HepG2 (cell line): ENCODE results near the gene MTA1. TPM values are rescaled to one million over a fixed set of nuclear protein-coding genes. Genes with fewer than 3 reads are reported as not detected.

ENCODE experiments used
- ARID4A ChIP-seq: sonication (generic); formaldehyde crosslinking; IDR thresholded peaks from 2 replicates; pipeline ENCODE4 v1.5.0; 2020; ENCODE audit warnings: mild to moderate bottlenecking, missing genetic modification reagents, borderline replicate concordance
- ATF2 ChIP-seq: sonication (generic); formaldehyde crosslinking; IDR thresholded peaks from 2 replicates; pipeline ENCODE4 v1.4.0; 2020; ENCODE audit warnings: missing genetic modification reagents
- CCDC6 ChIP-seq: sonication (generic); formaldehyde crosslinking; IDR thresholded peaks from 2 replicates; pipeline ENCODE4 v1.8.1; 2022; ENCODE audit warnings: mild to moderate bottlenecking, missing genetic modification reagents, moderate library complexity
- MATR3 ChIP-seq: sonication (generic); formaldehyde crosslinking; IDR thresholded peaks from 2 replicates; pipeline ENCODE4 v1.4.0; 2020; ENCODE audit warnings: missing genetic modification reagents
- NFE2 ChIP-seq: sonication (generic); formaldehyde crosslinking; IDR thresholded peaks from 2 replicates; pipeline ENCODE4 v1.4.0; 2020; ENCODE audit warnings: missing genetic modification reagents
- REXO4 ChIP-seq: sonication (generic); formaldehyde crosslinking; IDR thresholded peaks from 2 replicates; pipeline ENCODE4 v1.8.0; 2022; ENCODE audit warnings: missing genetic modification reagents, mild to moderate bottlenecking, borderline replicate concordance
- RFX3 ChIP-seq: IDR thresholded peaks from 2 replicates; pipeline ENCODE4 v1.6.1; 2016; ENCODE audit warnings: missing biosample characterization, missing genetic modification reagents
- SATB2 ChIP-seq: sonication (generic); formaldehyde crosslinking; IDR thresholded peaks from 2 replicates; pipeline ENCODE4 v1.5.0; 2020; ENCODE audit warnings: missing genetic modification reagents
- TGIF2 ChIP-seq: IDR thresholded peaks from 2 replicates; pipeline ENCODE4 v1.6.1; 2016; ENCODE audit warnings: control low read depth, missing compliant biosample characterization
- ZNF101 ChIP-seq: sonication (generic); formaldehyde crosslinking; IDR thresholded peaks from 2 replicates; pipeline ENCODE4 v1.4.0; 2020; ENCODE audit warnings: mild to moderate bottlenecking, low read depth, missing genetic modification reagents, borderline replicate concordance
- ZNF263 ChIP-seq: sonication (generic); formaldehyde crosslinking; IDR thresholded peaks from 2 replicates; pipeline ENCODE4 v1.4.0; 2020; ENCODE audit warnings: missing genetic modification reagents
- ZNF451 ChIP-seq: sonication (generic); formaldehyde crosslinking; IDR thresholded peaks from 2 replicates; pipeline ENCODE4 v1.5.0; 2020; ENCODE audit warnings: mild to moderate bottlenecking, missing genetic modification reagents
- ZNF569 ChIP-seq: sonication (generic); formaldehyde crosslinking; IDR thresholded peaks from 2 replicates; pipeline ENCODE4 v1.5.0; 2020; ENCODE audit warnings: mild to moderate bottlenecking, missing genetic modification reagents, moderate library complexity, borderline replicate concordance
- polyA plus RNA-seq, 8 experiments: library from polyadenylated mRNA; depleted of rRNA in 3 of 8; stranded (reverse) in 7 of 8; unstranded in 1 of 8; fragments of >200 nt; fragmentation: Illumina TruSeq in 4 of 8; extraction: Trizol in 4 of 8; gene quantifications; 2 replicates each; pipeline versions ENCODE4 v1.2.1 to v1.2.3, GENCODE V29; 2011 to 2016; ENCODE audit warnings: low read depth in 4 of 8, missing spikeins in 1 of 8, mixed read lengths in 1 of 8; ENCODE audit not compliant: insufficient read depth in 1 of 8
- total RNA-seq, 5 experiments: library from RNA; depleted of rRNA; stranded (reverse); fragments of >200 nt; fragmentation: Illumina TruSeq; extraction: Trizol; gene quantifications; 2 replicates each; pipeline ENCODE4 v1.2.3, GENCODE V29; 2016; ENCODE audit warnings: low read depth in 1 of 5
- TF ChIP-seq, protein P1 (sequence below): IDR thresholded peaks from 2 replicates; pipeline ENCODE4 v1.6.1; 2016; ENCODE audit warnings: low read depth, missing genetic modification reagents, missing compliant biosample characterization
- TF ChIP-seq, protein P2 (sequence below): sonication (generic); formaldehyde crosslinking; IDR thresholded peaks from 2 replicates; pipeline ENCODE4 v1.4.0; 2020; ENCODE audit warnings: missing genetic modification reagents, borderline replicate concordance

The MTA1 gene
- total and polyA plus RNA-seq, 2 of the 13 experiments (the other 11 are each of a cell fraction or from before 2014, with no cell fraction given), result 35.2 to 85.8 TPM

GRCh38 chr14:105499256-105500035, 79.8 kb downstream of the MTA1 start (continued):
- TF ChIP-seq, protein P1, sequence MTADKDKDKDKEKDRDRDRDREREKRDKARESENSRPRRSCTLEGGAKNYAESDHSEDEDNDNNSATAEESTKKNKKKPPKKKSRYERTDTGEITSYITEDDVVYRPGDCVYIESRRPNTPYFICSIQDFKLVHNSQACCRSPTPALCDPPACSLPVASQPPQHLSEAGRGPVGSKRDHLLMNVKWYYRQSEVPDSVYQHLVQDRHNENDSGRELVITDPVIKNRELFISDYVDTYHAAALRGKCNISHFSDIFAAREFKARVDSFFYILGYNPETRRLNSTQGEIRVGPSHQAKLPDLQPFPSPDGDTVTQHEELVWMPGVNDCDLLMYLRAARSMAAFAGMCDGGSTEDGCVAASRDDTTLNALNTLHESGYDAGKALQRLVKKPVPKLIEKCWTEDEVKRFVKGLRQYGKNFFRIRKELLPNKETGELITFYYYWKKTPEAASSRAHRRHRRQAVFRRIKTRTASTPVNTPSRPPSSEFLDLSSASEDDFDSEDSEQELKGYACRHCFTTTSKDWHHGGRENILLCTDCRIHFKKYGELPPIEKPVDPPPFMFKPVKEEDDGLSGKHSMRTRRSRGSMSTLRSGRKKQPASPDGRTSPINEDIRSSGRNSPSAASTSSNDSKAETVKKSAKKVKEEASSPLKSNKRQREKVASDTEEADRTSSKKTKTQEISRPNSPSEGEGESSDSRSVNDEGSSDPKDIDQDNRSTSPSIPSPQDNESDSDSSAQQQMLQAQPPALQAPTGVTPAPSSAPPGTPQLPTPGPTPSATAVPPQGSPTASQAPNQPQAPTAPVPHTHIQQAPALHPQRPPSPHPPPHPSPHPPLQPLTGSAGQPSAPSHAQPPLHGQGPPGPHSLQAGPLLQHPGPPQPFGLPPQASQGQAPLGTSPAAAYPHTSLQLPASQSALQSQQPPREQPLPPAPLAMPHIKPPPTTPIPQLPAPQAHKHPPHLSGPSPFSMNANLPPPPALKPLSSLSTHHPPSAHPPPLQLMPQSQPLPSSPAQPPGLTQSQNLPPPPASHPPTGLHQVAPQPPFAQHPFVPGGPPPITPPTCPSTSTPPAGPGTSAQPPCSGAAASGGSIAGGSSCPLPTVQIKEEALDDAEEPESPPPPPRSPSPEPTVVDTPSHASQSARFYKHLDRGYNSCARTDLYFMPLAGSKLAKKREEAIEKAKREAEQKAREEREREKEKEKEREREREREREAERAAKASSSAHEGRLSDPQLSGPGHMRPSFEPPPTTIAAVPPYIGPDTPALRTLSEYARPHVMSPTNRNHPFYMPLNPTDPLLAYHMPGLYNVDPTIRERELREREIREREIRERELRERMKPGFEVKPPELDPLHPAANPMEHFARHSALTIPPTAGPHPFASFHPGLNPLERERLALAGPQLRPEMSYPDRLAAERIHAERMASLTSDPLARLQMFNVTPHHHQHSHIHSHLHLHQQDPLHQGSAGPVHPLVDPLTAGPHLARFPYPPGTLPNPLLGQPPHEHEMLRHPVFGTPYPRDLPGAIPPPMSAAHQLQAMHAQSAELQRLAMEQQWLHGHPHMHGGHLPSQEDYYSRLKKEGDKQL (CRISPR knock-in tag), result no peak
- TF ChIP-seq ZNF263 (CRISPR knock-in tag) (peak; percentile 98), TGIF2 (CRISPR knock-in tag) (no peak), ZNF451 (CRISPR knock-in tag) (peak; percentile 69), RFX3 (no peak; the same call in 1 of the 2 replicates), CCDC6 (peak; percentile 46; the same call in 1 of the 2 replicates), ZNF569 (CRISPR knock-in tag) (no peak), REXO4 (no peak), NFE2 (CRISPR knock-in tag) (no peak), ZNF101 (CRISPR knock-in tag) (no peak), SATB2 (CRISPR knock-in tag) (no peak), MATR3 (CRISPR knock-in tag) (no peak), ATF2 (CRISPR knock-in tag) (peak; percentile 75; the same call in 1 of the 2 replicates), ARID4A (peak; percentile 72; the same call in 1 of the 2 replicates)
- TF ChIP-seq, protein P2, sequence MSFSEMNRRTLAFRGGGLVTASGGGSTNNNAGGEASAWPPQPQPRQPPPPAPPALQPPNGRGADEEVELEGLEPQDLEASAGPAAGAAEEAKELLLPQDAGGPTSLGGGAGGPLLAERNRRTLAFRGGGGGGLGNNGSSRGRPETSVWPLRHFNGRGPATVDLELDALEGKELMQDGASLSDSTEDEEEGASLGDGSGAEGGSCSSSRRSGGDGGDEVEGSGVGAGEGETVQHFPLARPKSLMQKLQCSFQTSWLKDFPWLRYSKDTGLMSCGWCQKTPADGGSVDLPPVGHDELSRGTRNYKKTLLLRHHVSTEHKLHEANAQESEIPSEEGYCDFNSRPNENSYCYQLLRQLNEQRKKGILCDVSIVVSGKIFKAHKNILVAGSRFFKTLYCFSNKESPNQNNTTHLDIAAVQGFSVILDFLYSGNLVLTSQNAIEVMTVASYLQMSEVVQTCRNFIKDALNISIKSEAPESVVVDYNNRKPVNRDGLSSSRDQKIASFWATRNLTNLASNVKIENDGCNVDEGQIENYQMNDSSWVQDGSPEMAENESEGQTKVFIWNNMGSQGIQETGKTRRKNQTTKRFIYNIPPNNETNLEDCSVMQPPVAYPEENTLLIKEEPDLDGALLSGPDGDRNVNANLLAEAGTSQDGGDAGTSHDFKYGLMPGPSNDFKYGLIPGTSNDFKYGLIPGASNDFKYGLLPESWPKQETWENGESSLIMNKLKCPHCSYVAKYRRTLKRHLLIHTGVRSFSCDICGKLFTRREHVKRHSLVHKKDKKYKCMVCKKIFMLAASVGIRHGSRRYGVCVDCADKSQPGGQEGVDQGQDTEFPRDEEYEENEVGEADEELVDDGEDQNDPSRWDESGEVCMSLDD (CRISPR knock-in tag), result peak; percentile 89; the same call in 1 of the 2 replicates
